Upper lobe of left lung (tissue), 6 donors: Measurements from ENCODE around the gene RAB6B. TPM values are rescaled to one million over a fixed set of nuclear protein-coding genes. Genes with fewer than 3 reads are reported as not detected.

Source experiments
- ATAC-seq, 2 donors: fragments of 200-7000 bp; cut with Tn5 transposase; one replicate each; pipeline ENCODE4 v1.9.1; 2022; ENCODE audit warnings: mild to moderate bottlenecking in 2 of 2, moderate library complexity in 2 of 2; ENCODE audit not compliant: low FRiP score in 2 of 2
- DNase-seq, 2 donors: peaks; one replicate each; pipeline ENCODE4 v3.0.0-alpha.2; 2019 to 2020
- H3K27ac ChIP-seq, 4 donors: fragments of 200-600 bp; sonication (generic); one replicate each; pipeline ENCODE4 v1.5.1; 2016 to 2019
- H3K27me3 ChIP-seq, 4 donors: fragments of 200-600 bp; sonication (generic); one replicate each; pipeline ENCODE4 v1.5.1; 2017 to 2019
- H3K36me3 ChIP-seq, 4 donors: fragments of 200-600 bp; sonication (generic); one replicate each; pipeline ENCODE4 v1.5.1; 2016 to 2019
- H3K4me1 ChIP-seq, 4 donors: fragments of 200-600 bp; sonication (generic); one replicate each; pipeline ENCODE4 v1.5.1; 2018 to 2019
- H3K4me3 ChIP-seq, 4 donors: fragments of 200-600 bp; sonication (generic); one replicate each; pipeline ENCODE4 v1.5.1; 2017 to 2019; ENCODE audit warnings: mild to moderate bottlenecking in 2 of 4, moderate library complexity in 1 of 4
- H3K9me3 ChIP-seq, 4 donors: fragments of 200-600 bp; sonication (generic); one replicate each; pipeline ENCODE4 v1.5.1; 2018 to 2019
- EP300 ChIP-seq, 4 donors: sonication (generic); formaldehyde crosslinking; IDR thresholded peaks; one replicate each; pipeline ENCODE4 v1.5.1; 2017; ENCODE audit warnings: antibody characterized with exemption in 4 of 4, control low read depth in 2 of 4
- POLR2A ChIP-seq, 4 donors: fragments of 450-650 bp; IDR thresholded peaks; one replicate each; pipeline ENCODE4 v1.5.1; 2016 to 2017; ENCODE audit warnings: antibody characterized with exemption in 4 of 4, mild to moderate bottlenecking in 2 of 4
- POLR2AphosphoS5 ChIP-seq, 2 donors: sonication (generic); formaldehyde crosslinking; IDR thresholded peaks; one replicate each; pipeline ENCODE4 v1.5.1; 2017; ENCODE audit warnings: antibody characterized with exemption in 2 of 2
- WGBS, 2 donors: methylation state at CpG; one replicate each; pipeline ENCODE4 v1.1.5; 2017 to 2018; 5-methylcytosine and 5-hydroxymethylcytosine counted together
- total RNA-seq, 6 donors: library from RNA; depleted of rRNA in 4 of 6; stranded (reverse); fragments of >200 nt in 4 of 6; gene quantifications; one replicate each; pipeline versions ENCODE4 v1.1.0 to v1.2.1, GENCODE V29; 2016 to 2021
- TF ChIP-seq, protein P1 (sequence below), 6 experiments: fragments of 450-650 bp in 4 of 6; fragments of 200-600 bp in 2 of 6; sonication (generic) in 2 of 6; IDR thresholded peaks; one replicate each; pipeline ENCODE4 v1.5.1; 2016 to 2019; ENCODE audit warnings: antibody characterized with exemption in 6 of 6
- donor health status: DM: no; HTN: no; CAD: no; lungs with moderate emphysema.
- donor health status: DM: no; HTN: yes; CAD: no; lungs with severe emphysema.

The RAB6B gene
- total RNA-seq, 6 donors from 2014 or later = 1.00 to 6.3 (median 2.8) TPM

DNA sequence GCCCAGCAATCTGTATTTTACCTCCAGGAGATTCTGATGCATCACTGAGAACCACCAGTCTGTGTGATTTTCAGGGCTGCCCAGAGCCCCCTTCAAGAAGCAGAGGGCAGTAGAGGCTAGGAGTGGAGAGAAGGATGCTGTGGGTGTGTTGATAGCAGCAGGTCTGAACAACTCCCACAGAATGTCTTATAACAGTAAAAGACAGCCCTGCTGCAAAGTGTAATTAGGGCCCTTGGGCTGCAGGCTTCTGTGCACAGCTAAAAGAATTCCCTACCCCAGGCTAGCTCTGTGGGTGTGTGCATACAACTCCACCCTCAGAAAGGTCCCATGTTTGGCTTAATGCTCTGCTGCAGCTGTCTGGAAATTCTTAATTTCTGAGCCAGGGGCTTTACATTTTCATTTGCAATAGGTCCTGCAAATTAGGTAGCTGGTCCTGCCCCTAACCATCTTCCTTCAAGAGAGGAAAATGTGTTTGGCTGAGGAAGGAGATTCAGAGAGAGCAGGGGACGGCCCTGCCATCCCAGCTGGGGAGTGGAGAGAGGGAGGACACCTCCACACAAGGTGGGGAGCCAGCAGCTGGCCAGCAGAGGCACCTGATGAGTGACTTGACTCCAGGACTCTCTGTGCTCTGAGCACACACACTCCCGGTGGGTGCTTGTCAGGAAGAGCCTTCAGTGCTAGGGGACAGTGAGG, 43.2 kb upstream of the RAB6B start:
- DNase-seq (no peak), ATAC-seq (no peak)
- Histone ChIP-seq H3K36me3 (peaks cover 0 to 88% (median 16%) of the 10 kb centered on the region in 4 donors), H3K4me1 (peaks cover 8 to 18% (median 11%) of the 10 kb centered on the region in 4 donors), H3K27me3 (no peaks in the 10 kb centered on the region), H3K4me3 (no peak overlapping the region), H3K9me3 (no peaks in the 10 kb centered on the region), H3K27ac (peak overlapping the region in 3 of 4 donors; percentile 16 to 59 (median 18))
- 69 to 71% methylated on average over 1 to 2 of the region's 2 CpGs for WGBS, 2 donors
- no peak for TF ChIP-seq EP300 (IDR thresholded peaks at IDR 0.05)
- TF ChIP-seq POLR2A (IDR thresholded peaks at IDR 0.05) = no peak
- TF ChIP-seq POLR2AphosphoS5 (IDR thresholded peaks at IDR 0.05) = no peak
- TF ChIP-seq, protein P1, sequence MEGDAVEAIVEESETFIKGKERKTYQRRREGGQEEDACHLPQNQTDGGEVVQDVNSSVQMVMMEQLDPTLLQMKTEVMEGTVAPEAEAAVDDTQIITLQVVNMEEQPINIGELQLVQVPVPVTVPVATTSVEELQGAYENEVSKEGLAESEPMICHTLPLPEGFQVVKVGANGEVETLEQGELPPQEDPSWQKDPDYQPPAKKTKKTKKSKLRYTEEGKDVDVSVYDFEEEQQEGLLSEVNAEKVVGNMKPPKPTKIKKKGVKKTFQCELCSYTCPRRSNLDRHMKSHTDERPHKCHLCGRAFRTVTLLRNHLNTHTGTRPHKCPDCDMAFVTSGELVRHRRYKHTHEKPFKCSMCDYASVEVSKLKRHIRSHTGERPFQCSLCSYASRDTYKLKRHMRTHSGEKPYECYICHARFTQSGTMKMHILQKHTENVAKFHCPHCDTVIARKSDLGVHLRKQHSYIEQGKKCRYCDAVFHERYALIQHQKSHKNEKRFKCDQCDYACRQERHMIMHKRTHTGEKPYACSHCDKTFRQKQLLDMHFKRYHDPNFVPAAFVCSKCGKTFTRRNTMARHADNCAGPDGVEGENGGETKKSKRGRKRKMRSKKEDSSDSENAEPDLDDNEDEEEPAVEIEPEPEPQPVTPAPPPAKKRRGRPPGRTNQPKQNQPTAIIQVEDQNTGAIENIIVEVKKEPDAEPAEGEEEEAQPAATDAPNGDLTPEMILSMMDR (IDR thresholded peaks at IDR 0.05) = no peak

DNA sequence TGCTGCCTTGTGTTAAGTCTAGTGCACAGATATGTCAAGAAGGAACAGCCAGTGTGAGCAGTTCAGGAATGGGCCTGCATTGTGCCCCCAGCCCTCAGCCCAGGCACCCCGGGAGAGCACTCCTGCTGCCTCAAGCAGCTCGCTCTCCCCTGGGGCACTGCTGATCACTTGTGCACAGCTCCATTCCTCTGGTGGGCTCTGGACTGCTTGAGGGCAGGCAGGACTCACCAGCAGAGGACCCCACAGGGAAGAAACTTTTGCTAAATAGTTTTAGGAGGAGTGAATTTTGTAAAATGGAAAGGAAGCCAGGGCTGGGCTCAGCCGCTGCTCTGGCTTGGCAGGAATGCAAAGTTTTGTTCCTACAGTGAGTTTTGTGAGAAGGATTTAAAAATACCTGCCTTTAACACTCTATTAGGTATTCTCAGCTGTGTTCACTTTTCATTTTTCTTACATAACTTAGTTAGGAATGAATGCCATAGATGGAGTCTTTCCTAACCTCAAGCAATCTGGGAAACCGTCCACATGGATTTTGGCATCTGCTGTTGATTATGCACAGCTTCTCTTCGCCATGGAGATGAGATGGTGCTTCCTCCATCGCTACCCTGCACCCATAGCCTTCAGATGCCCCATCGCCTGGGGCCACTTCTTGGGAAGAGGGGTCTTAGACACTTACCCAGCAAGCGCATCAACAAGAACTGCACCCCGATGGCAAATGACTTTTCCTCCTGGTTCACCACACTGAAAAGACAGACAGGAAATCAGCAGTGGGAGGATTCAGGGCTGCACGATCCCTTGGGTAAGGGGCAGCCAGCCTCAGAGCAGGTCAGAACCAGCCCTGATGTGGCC, 42.3 kb upstream of the RAB6B start:
- Histone ChIP-seq H3K4me1 (peaks cover 0 to 13% (median 3%) of the 10 kb centered on the region in 4 donors), H3K27me3 (no peaks in the 10 kb centered on the region), H3K27ac (peak overlapping the region in 1 of 4 donors; percentile 59), H3K4me3 (no peak overlapping the region), H3K36me3 (peaks cover 0 to 87% (median 16%) of the 10 kb centered on the region in 4 donors), H3K9me3 (no peaks in the 10 kb centered on the region)
- ATAC-seq (no peak), DNase-seq (no peak)
- 85% methylated on average over 10 of the region's 10 CpGs for WGBS, 2 donors
- TF ChIP-seq EP300 (IDR thresholded peaks at IDR 0.05) (no peak), POLR2AphosphoS5 (IDR thresholded peaks at IDR 0.05) (no peak), POLR2A (IDR thresholded peaks at IDR 0.05) (no peak)
- TF ChIP-seq, protein P1 (IDR thresholded peaks at IDR 0.05) = no peak

DNA sequence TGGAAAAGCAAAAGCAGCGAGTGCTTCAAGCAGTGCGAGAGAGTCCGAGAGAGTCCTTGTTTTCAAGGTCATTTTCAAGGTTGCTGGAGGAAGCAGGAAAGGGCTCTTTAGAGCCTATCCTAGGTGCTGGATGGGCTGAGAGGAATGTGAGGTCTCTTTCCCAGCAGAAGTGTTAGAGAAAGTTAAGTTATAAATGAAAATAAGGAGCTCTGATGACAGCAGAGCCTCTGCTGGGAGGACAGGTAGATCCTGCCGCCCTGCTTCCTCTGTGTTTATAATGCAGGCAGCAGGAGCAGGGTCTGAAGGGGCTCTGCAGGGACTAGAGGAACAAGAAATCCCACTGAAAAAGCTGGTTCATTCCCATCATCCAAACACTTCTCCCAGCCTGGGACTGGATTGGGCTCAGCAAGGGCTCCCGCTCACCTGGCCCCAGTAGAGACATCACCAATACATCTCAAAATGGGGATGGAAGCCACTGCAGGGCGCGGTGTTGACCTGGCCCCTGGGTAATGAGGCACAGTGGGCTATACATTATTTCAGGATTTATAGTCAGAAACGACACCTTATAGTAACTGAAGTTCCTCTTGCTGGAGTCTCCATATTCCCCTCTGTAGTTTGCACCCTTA, 41.5 kb upstream of the RAB6B start:
- WGBS, 2 donors = 87 to 89% methylated on average over 8 of the region's 8 CpGs
- H3K27me3 ChIP-seq = no peaks in the 10 kb centered on the region
- H3K4me3 ChIP-seq = no peak overlapping the region
- TF ChIP-seq EP300 (IDR thresholded peaks at IDR 0.05) (no peak), POLR2AphosphoS5 (IDR thresholded peaks at IDR 0.05) (no peak), POLR2A (IDR thresholded peaks at IDR 0.05) (no peak)
- TF ChIP-seq, protein P1 (IDR thresholded peaks at IDR 0.05) = no peak
- peaks cover 0 to 9% (median 0%) of the 10 kb centered on the region in 4 donors for H3K4me1 ChIP-seq
- H3K9me3 ChIP-seq = no peaks in the 10 kb centered on the region
- ATAC-seq (no peak), DNase-seq (no peak)
- H3K27ac ChIP-seq = peak overlapping the region in 1 of 4 donors; percentile 59
- peaks cover 0 to 83% (median 10%) of the 10 kb centered on the region in 4 donors for H3K36me3 ChIP-seq

DNA sequence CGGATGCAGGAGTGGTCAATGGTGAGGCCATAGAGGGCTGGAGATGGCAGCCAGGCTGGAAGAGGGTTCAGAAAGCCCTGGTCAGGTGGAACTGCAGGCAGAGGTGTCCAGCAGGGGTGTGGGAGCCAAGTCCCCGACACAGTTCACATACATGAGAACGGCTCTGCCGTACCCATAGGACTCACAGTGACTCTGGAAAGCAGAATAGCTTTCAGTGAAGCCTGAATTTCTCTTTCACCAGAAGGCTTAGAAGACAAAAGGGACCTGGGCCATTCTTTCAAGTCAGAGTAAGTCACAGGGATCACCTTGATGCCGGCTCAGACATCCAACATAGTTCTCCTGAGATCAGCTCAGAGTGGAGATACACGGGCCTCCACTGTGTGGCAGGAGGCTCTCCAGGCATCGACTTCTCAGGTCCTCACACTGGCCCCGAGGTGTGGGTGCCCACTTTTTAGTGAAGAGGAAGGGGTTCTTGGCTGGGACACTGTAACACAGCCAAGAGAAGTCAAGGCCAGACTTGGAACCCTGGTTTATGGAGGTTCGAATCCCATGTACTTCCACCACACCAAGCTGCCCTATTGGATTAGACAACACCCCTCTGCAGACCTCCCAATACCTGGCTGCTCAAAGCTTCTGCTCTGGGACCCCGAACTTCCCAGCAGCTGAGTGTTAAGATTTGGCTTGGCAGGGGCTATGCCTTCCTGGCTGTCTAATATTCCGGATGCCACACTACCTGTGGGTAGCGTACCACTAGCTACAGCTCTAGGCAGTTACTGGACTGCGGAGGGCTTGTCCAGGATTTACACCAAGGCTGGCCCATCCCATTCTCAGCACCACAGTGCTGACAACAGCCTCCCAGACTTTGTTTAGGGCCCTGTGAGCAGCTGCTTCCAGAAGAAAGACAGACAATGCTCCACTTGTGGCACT, 40.4 kb upstream of the RAB6B start:
- no peak for ATAC-seq

More for the DNA sequence above, 40.4 kb upstream of the RAB6B start:
- 83 to 90% methylated on average over 5 to 13 of the region's 13 CpGs for WGBS, 2 donors
- H3K27me3 ChIP-seq = no peaks in the 10 kb centered on the region
- H3K36me3 ChIP-seq = peaks cover 0 to 73% (median 9%) of the 10 kb centered on the region in 4 donors
- no peak overlapping the region for H3K4me3 ChIP-seq
- no peak for DNase-seq
- H3K27ac ChIP-seq = peak overlapping the region in 2 of 4 donors; percentile 27 to 59
- H3K4me1 ChIP-seq = peaks cover 0 to 4% (median under 1%) of the 10 kb centered on the region in 4 donors
- H3K9me3 ChIP-seq = no peaks in the 10 kb centered on the region
- no peak for TF ChIP-seq EP300 (IDR thresholded peaks at IDR 0.05)
- TF ChIP-seq POLR2A (IDR thresholded peaks at IDR 0.05) = no peak
- TF ChIP-seq, protein P1 (IDR thresholded peaks at IDR 0.05) = no peak
- no peak for TF ChIP-seq POLR2AphosphoS5 (IDR thresholded peaks at IDR 0.05)
